IPS-NIHi7 (cell line): ENCODE results near the gene ANKLE2.

ENCODE experiments used
- DNase-seq: peaks from one replicate; pipeline ENCODE4 v3.0.0; 2012; ENCODE audit warnings: mixed read lengths; ENCODE audit errors: extremely low spot score

The ANKLE2 gene

DNA sequence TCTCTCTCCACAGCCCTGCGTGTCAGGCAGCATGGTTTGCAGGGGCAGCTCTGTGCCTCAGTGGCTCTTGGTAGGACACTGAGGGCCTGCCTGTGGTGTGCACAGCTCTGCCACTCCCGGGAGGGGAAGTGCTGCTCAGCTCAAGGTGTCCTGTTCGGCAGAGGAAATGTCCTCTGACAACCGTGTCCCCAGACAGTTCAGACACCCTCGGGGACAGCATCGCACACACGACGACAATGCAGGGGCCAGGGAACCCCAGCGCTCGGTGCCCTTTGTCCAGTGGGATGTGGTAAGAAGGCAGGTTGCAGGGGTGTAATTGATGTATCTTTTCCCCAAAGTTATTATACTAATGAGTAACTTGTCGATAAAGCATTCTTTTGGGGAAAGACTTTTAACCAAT, 14.2 kb downstream of the ANKLE2 start:
- no peak for DNase-seq

DNA sequence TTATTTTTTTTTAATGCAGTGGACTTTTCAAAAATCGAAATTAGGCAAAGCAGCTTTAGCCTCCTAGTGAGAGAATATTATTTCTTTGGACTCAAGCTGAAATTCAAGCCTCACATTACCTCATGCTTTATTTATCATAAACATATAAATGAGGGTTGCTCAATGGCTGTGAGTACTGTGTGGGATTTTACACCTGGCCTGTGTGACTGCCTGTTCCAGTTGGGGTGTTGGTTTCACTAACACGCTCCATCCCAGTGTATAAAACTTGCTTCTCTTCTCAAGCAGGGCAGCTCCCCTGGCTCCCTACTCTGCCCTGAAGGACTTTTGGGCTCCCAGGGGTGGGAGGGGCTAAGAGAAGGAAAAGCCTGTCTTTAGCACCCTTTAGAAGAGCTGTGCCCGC, 15.0 kb downstream of the ANKLE2 start:
- DNase-seq, result no peak

DNA sequence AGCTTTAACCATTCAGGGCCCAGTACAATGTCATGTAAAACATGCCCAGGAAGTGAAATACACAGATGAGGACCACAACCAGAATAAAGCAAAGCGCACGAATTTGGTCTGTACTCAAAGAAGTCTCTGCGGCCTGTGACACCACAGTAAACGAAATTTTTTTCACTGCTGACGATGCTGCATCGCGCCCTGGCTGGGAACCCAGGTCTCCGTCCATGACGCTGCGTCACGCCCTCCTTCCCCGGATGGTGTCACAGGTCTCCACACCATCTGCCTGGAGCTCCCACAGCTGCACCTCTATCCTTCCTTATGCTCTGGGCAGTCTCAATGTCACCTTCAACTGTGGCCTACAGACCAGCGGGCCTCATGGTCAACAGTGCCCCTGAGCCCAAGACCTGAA, 17.8 kb downstream of the ANKLE2 start:
- no peak for DNase-seq

DNA sequence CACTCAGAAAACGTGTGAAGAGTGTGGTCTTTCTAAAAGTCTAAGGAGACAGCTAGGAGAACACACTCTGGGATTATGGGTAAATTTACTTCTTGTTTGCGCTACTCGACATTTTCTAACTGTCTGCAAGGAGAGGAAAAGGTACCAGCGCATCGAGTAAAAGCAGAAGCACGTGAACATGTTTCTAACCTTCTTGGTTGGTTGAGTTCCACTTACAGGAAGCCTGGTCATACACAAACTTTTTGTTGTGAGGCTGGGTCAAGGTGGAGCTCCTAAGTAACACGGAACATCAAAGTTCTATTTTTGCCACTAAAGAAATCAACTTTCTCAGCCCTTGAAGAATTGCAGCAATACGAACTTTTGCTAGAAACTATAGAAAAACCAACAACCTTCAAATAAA, 20.0 kb downstream of the ANKLE2 start:
- DNase-seq, result no peak

DNA sequence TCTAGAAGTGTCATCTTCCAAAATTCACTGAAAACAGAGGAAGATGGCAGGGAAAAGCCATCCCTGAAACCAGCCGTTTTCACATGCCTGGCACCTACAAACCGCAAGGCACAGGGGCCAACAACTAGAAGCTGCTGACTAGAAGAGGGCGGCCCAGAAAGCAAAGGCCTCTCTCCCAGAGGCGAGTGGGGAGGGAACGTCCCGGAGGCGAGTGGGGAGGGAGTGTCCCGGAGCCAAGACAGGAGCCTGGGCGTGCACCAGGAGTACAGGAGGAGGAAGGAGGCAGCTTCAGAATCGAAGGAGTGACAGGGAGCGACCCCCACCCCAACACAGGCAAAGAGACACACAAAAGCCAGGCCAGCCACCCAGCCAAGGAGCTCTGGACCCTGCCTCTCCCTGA, 21.0 kb downstream of the ANKLE2 start:
- no peak for DNase-seq

DNA sequence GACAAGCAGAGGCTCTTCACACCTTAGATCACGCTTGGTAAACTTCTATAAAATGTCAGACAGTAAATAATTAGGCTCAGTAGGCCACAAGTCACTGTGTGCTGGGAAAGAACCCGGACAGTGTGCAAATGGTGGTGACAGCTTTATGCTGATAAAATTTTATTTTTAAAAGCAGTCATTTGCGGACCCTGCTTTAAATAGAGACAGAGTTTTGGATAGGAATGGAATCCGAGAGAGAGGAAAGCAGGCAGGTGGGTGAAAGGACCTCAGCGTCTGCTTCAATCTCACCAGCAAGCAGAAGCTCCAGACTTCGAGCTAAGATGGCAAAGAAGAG, 21.4 kb downstream of the ANKLE2 start:
- DNase-seq, result no peak

DNA sequence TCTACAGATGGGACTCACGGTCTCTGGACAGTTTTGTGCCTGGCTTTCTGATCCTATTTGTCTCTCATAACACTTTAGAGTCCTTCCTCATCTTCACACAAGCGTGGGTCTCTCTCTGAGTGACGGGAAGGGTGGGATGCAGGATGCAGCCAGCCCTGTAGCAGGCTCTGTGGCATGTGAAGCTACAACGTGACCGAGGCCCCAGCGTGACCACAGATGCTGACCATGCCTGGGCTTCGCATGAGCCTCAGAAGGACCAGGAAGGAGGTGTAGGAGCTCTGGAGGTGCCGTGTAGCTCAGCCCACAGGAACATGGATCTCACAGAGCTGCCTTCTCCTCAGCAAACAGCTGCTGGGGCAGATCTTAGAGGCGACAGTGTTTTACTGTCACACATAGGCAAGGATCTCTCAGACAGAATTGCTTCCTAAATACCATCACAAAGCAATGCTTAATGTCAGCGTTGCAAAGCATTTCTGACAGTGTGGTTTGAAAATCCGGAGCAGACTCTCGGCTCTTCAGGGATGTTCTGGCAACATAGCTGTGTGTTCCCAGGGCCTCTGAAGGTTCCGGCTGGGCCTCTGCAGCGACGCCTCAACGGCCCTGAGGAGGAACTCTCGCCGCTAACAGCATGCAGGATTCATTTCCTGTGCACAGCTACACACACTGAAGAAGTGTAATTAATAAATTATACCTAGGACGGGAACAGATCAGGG, 21.9 kb downstream of the ANKLE2 start:
- no peak for DNase-seq

DNA sequence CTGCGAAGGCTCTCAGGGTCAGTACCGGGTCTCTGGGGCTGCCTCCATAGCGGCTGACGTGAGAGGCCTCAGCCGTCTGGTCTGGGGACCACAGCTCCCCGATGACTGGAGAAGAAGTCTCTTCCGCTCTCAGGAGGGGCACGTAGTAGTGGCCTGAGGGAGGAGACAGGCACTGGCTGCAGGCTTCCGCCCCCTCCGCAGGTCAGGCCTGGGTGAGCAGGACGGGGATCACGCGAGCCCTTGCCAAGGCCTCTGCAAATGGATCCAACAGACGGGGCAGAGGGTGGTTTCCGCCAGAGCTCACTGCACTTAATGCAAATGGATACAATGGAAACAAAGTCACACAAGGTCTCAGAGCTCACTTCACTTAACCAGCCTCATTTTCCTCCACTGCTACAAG, 24.7 kb downstream of the ANKLE2 start:
- DNase-seq, result no peak

DNA sequence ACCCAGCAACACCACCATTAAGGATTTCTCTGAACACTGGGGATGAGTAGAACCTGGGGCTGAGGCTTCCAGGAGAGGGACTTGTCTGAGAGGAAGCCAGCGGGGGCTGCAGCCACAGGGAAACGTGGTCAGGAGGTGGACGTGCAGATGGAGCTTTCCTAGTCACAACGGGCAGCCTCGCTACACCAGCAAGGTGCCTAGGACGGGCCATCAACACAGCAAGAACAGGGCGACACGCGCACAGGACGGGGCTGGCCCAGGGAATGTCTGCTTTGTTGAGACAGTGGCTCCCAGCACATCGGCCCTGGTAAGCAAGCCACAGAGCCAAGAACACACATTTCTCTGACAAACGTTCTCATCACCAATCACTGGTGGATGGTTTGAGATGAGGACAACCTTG, 25.3 kb downstream of the ANKLE2 start:
- no peak for DNase-seq

DNA sequence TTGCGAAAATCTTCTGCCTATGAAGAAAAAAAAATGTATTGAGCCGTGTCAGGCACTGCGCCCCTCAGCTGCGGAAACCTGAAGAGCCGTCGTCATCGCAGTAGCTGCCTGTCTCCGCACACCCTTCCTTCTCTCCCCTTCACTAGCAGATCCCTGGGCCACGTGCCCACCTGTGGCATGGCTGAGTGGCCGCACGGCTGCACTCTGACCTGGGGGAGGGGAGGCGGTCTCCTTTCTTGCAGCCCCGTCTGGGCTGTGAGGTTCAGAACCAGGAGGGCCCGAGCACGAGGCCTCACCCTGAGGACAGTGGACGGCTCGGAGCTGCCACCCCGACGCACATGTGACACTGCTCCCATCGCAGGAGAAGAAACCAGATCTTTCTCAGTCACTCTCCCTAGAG, 26.1 kb downstream of the ANKLE2 start:
- no peak for DNase-seq

DNA sequence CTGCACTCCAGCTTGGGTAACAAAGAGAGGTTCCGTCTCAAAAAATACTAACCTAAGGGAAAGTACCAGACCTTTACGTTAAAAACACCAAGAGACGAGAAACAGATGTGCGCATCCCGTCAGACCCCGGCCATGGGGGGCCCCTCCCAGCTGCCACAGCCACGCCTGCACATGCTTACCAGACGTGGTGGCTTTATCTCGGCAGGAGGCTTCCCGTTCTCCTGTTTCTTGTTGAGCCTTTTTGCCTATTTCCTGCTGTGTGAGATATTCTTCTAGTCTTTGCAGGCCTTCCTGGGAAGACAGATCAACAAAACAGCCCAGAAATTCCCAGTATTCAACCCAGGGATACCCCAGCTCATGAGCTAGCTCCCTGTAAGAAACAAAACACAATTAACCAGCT, 27.4 kb downstream of the ANKLE2 start:
- DNase-seq, result no peak

DNA sequence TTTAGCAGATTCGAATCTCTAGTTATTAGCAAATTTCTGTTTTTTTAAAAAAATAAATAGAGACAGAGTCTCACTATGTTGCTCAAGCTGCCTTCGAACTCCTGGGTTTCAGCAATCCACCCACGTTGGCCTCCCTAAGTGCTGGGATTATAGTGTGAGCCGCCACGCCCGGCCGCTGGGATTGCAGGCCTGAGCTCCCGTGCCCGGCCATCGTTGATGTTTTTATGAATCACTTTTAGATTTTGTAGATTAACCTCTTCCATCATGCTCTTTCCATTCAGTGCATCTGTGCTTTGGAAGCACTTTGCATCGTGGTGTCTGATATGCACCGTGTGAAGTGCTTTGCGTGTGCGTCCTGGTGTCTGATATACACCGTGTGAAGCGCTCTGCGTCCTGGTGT, 30.1 kb downstream of the ANKLE2 start:
- no peak for DNase-seq

DNA sequence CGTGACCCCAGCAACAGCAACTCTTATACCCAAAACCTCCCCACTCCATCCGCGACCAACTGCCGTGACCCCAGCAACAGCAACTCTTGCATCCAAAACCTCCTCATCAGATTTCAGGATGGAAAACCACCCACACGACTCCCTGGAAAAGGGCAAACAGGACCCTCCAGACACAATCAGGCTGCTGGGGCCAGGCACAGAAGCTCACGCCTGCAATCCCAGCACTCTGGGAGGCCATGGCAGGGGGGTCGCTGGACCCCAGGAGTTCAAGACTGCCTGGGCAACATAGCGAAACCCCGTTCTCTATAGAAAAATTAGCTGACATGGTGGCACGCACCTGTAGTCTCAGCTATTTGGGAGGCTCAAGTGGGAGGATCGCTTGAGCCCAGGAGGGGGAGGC, 31.3 kb downstream of the ANKLE2 start:
- DNase-seq, result no peak

DNA sequence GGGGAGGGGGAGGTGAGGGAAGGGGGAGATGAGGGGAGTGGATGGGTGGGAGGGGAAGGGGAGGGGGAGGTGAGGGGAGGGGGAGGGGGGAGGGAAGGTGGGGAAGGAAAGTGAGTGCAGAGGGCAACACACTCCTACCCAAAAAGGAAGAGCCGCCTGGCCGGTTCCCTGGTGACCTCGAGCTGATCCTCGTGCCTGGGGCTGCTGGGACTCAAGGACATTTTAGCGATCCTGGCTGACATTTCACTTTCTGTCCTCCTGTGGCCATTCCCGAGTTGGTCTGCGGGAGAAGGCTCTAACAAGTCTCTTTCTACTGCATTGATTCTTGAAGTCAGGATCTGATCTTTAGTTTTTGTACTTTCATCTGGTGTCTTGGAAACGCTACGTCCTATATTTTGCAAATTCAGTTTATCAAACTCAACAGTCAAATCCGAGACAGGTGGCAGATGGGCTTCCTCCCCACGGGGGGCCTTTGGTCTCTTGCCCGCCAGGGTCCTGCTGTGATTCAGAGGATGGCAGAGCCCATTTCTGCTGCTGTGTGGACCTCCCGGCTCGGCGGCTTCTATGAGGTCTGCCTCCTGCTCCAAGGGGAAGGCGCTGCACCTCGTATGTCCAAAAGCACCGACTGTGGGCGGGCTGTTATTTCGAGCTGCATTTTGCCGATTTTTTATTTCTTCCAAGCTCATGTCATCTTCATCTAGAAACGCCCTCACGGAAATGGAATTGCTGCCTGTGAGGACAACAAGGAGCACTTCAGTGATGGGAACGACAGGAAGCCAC, 31.9 kb downstream of the ANKLE2 start:
- DNase-seq, result peak; percentile 10

DNA sequence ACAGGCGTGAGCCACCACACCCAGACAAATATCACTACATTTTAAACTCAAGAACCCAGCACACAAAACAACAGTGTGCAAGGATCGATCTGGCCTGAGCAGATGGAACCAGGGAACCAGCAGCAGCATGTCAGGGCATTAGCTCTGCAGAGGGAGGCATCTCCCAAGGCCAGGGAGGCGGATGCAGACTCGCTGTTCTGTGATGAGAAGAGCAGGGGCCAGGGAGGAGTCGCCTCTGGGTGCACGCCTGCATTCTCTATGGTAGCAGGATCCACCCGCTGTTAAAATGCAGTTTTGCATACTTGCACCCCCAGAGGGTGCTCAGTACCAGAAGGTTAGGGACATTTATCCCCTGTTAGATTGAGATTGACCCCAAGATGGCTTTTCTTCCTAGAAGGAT, 33.1 kb downstream of the ANKLE2 start:
- DNase-seq, result no peak

DNA sequence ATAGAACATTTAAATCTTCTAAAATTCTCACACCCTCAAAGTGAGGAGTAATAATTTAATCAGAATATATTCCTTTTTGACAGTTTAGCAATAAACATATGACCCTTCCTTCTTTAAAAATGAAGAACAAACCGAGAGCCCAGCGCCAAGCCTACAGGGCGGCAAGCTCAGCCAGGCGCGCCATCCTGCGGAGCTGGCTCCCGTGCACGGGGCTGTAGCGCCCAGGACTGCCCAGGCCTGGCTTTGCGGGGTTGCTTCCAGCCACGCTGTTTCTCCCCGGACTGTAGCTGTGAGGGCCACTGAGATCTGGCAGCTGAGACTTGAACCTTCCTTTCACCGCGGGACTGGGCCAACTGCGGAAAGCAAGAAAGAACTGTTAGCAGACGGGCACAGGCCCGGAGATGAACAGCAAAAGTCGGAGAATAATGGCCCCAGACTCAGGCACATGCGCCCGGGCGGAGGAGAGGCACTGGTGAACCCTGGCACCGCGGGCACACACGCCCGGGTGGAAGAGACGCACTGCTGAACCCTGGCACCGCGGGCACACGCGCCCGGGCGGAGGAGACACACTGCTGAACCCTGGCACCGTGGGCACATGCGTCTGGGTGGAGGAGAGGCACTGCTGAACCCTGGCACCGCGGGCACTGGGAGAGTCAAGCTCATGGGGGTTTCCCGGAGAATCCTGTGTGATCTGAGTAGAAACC, 34.4 kb downstream of the ANKLE2 start:
- no peak for DNase-seq

DNA sequence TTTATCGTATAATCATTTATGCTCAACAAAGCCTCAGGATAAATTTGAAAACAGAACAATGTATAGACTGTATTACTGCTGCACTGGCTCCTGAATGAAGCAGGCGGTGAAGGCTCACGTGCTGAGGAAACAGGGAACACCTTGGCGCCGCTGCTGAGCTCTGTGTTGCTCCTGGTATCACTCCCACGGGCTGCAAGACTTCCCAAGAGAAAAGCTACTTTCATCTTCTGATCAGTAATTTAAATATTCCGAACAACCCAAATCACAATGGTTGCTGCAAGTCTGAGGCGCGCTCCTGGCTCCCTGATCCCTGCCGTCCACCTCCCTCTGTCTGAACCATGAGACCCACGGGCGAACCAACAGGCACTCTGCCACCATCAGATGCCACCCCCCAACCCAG, 35.2 kb downstream of the ANKLE2 start:
- no peak for DNase-seq

DNA sequence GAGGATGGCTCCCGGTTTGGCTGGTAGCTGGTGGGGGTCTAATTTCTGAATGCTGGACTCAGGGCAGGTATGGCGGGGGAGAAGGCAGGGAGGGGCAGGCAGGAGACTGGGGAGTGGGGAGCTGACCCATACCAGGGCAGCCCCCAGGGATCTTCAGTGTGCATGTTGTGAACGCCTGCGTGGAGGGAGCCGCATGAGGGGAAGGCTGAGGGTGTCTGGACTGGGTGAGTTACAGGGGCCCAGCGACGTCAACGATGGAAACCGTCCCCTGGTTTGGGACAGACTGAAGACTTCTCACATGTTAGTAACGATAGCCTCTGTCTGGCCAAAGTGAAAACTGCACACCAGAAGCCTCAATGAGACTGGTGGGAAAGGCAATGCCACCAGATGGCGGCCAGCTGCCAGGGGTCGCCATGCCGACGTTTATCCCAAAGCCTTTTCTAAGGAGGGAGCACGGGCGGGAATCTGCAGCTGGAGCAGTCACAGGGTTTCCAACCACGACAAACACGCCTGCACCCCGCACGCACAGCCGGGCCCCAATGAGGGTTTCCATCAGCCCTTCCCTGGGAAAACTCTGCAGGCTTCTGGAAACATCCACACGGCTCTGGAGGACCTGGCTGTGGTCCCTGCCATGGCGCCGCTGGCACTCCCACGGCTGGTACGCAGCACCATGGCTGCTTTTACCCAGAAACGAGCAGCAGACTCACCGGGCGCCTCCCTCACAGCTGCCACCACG, 37.0 kb downstream of the ANKLE2 start:
- DNase-seq, result peak; percentile 15

DNA sequence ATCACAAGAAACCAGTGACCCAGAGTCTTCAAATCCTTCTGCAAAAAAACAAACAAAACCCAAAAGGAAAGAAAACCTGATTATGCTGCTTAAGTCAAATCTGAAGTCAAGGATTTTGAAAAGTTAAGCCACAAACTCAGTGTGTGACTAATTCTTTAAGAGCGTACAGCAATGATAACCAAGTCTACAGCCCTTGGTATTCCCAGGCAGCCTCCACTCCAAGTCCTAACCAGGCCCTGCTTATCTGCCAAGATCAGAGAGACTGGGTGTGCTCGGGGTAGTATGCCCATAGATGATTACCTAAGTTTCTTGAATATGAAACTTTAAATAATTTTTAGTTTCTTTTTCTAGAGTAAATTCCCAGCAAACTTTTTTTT, 37.9 kb downstream of the ANKLE2 start:
- DNase-seq, result no peak

DNA sequence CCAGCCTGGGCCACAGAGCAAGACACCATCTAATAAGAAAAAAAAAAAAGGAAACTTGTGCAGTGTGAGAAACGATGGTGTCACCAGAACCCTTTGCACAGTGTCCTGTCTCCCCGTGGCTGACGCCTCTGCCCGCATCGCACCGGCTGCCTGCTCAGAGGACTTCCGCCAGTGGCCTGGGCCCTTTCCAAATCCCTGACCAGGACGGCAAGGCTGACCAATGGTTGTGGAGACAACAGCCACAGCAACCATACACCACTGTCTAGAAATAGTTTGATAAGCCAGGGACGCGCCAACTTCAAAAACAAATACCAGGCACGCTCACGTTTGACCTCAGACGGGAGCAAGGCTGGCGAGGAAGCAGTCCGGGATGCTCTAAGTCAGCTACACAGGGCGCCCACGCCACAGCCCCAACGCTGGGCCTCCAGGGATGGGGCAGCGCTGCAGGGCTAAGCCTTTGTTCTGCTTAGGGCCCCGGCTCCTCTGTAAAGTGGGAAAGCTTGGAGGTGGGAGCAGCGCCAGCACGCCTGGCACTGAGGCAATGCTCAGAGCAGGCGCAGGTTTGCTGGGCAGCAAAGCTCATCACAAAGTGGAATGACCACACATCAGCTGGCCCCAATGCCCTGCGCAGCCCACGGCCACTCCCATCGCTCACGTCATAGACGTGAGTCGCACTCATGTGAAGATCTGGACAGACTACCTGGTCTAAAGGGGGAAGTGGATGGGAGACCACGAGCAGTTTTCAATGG, 38.4 kb downstream of the ANKLE2 start:
- no peak for DNase-seq

DNA sequence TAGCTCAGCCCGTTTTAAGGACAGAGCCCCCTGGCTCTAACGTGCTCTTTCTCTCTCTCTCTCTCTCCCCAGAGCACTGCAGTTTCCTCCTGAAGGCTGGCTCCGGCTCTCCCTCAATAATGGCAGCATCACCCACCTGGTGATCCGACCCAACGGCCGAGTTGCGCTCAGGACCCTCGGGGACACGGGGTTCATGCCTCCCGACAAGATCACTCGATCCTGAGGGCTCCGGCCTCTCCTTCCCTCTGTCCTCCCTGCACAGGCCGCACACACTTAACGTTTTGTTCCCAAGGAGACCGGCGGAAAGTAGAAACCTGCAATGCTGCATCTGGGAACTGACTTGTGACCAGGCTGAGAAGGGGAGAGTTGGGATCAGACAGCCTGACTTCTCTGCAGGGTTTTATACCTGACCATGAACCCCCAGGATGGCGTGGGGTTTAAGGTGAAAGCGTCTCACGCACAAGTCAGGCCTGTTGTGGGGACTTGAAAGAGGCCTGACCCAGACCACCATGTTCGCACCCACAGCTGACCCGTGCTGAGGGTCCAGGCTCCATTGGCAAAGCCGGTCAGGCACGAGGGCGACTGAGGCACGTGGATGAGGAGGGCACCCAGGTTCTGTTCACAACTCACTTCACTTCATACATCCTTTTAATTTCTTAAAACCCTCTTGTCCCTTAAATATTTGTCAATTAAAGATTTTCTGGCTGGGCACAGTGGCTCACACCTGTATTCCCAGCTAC, 40.9 kb downstream of the ANKLE2 start:
- DNase-seq, result no peak
